Measurements from ENCODE around the gene MAP3K4. TPM values are rescaled to one million over a fixed set of nuclear protein-coding genes. Genes with fewer than 3 reads are reported as not detected.

The MAP3K4 gene
- total RNA-seq, 1 experiment from 2014 or later = 27.9 TPM

- TF ChIP-seq EZH2 (IDR thresholded peaks at IDR 0.05; ENCODE audit: low read length, unreplicated experiment) = no peak
- TF ChIP-seq EZH2phosphoT487 (IDR thresholded peaks at IDR 0.05; ENCODE audit: borderline replicate concordance, low read length) = no peak
- no peak for TF ChIP-seq CTCF (conservative IDR thresholded peaks at IDR 0.05; ENCODE audit: low read depth, low read length)
- Histone ChIP-seq H3K4me1 (ENCODE audit: insufficient read depth, low read length) (peaks cover 42% of the 10 kb centered on the region), H3K4me2 (ENCODE audit: low read length) (no peak overlapping the region), H3K27me3 (ENCODE audit: low read length) (no peaks in the 10 kb centered on the region), H4K20me1 (ENCODE audit: low read length) (no peaks in the 10 kb centered on the region), H3K79me2 (ENCODE audit: low read length) (no peaks in the 10 kb centered on the region), H2AFZ (ENCODE audit: low read length) (no peak overlapping the region), H3K9ac (ENCODE audit: low read length) (peak overlapping the region; percentile 17; the same call in 1 of the 2 replicates), H3K27ac (ENCODE audit: low read length) (peak overlapping the region; percentile 87), H3F3A (ENCODE audit: low read length, unreplicated experiment) (no peaks in the 10 kb centered on the region), H3K36me3 (ENCODE audit: low read depth, low read length) (no peaks in the 10 kb centered on the region), H3K4me3 (ENCODE audit: low read length) (no peak overlapping the region), H3K9me2 (replicated peaks; ENCODE audit: low read length) (no peaks in the 10 kb centered on the region), H3K9me3 (ENCODE audit: low read length) (no peaks in the 10 kb centered on the region)
- no TSS peak for BruUV-seq (replicated peaks)
- CTCF ChIA-PET = interaction anchor here (1.4 kb wide), 1 partner anchor 235 kb away, joined by 3 read pairs; no protein-coding TSS in a partner anchor
- intact Hi-C loops (cut with micrococcal nuclease) = loop anchor here (10.0 kb wide), 1 partner anchor 141 kb away; the partner anchor contains the start of gene MAP3K4
- ATAC-seq = no peak
- POLR2A ChIA-PET (ENCODE audit: unreplicated experiment) = no interaction called here
- DNase-seq = no peak
These were observed 144.4 kb downstream of the MAP3K4 start for GRCh38 chr6:161135695-161136591.

- Histone ChIP-seq H3K79me2 (ENCODE audit: low read length) (no peaks in the 10 kb centered on the region), H3K4me1 (ENCODE audit: insufficient read depth, low read length) (peaks cover 42% of the 10 kb centered on the region), H3K27ac (ENCODE audit: low read length) (no peak overlapping the region), H3K4me3 (ENCODE audit: low read length) (no peak overlapping the region), H3F3A (ENCODE audit: low read length, unreplicated experiment) (no peaks in the 10 kb centered on the region), H3K9ac (ENCODE audit: low read length) (no peak overlapping the region), H4K20me1 (ENCODE audit: low read length) (no peaks in the 10 kb centered on the region), H3K36me3 (ENCODE audit: low read depth, low read length) (no peaks in the 10 kb centered on the region), H3K27me3 (ENCODE audit: low read length) (no peaks in the 10 kb centered on the region), H3K9me2 (replicated peaks; ENCODE audit: low read length) (no peaks in the 10 kb centered on the region), H3K4me2 (ENCODE audit: low read length) (no peak overlapping the region), H2AFZ (ENCODE audit: low read length) (no peak overlapping the region), H3K9me3 (ENCODE audit: low read length) (no peaks in the 10 kb centered on the region)
- TF ChIP-seq EZH2 (IDR thresholded peaks at IDR 0.05; ENCODE audit: low read length, unreplicated experiment) = no peak
- TF ChIP-seq EZH2phosphoT487 (IDR thresholded peaks at IDR 0.05; ENCODE audit: borderline replicate concordance, low read length) = no peak
- no peak for TF ChIP-seq CTCF (conservative IDR thresholded peaks at IDR 0.05; ENCODE audit: low read depth, low read length)
- intact Hi-C loops (cut with micrococcal nuclease) = loop anchor here (10.0 kb wide), 1 partner anchor 142 kb away; the partner anchor contains the start of gene MAP3K4
- ChIA-PET POLR2A (ENCODE audit: unreplicated experiment) (no interaction called here), CTCF (no interaction called here)
- no TSS peak for BruUV-seq (replicated peaks)
- DNase-seq = no peak
- no peak for ATAC-seq
These were observed 145.1 kb downstream of the MAP3K4 start for GRCh38 chr6:161136655-161137054.

- H4K20me1 ChIP-seq (ENCODE audit: low read length) = no peaks in the 10 kb centered on the region
- POLR2A ChIA-PET (ENCODE audit: unreplicated experiment) = no interaction called here
- peaks cover 42% of the 10 kb centered on the region for H3K4me1 ChIP-seq (ENCODE audit: insufficient read depth, low read length)
- CTCF ChIA-PET = no interaction called here
- H3K4me2 ChIP-seq (ENCODE audit: low read length) = no peak overlapping the region
- TF ChIP-seq EZH2phosphoT487 (IDR thresholded peaks at IDR 0.05; ENCODE audit: borderline replicate concordance, low read length) (no peak), EZH2 (IDR thresholded peaks at IDR 0.05; ENCODE audit: low read length, unreplicated experiment) (no peak), CTCF (conservative IDR thresholded peaks at IDR 0.05; ENCODE audit: low read depth, low read length) (no peak)
- H3K9me3 ChIP-seq (ENCODE audit: low read length) = no peaks in the 10 kb centered on the region
- BruUV-seq (replicated peaks) = no TSS peak
- peak overlapping the region; percentile 86 for H3K27ac ChIP-seq (ENCODE audit: low read length)
- H2AFZ ChIP-seq (ENCODE audit: low read length) = no peak overlapping the region
- no peaks in the 10 kb centered on the region for H3K9me2 ChIP-seq (replicated peaks; ENCODE audit: low read length)
- no peaks in the 10 kb centered on the region for H3F3A ChIP-seq (ENCODE audit: low read length, unreplicated experiment)
- no peaks in the 10 kb centered on the region for H3K36me3 ChIP-seq (ENCODE audit: low read depth, low read length)
- H3K9ac ChIP-seq (ENCODE audit: low read length) = no peak overlapping the region; the same call in 1 of the 2 replicates
- no peaks in the 10 kb centered on the region for H3K27me3 ChIP-seq (ENCODE audit: low read length)
- H3K4me3 ChIP-seq (ENCODE audit: low read length) = no peak overlapping the region
- no peaks in the 10 kb centered on the region for H3K79me2 ChIP-seq (ENCODE audit: low read length)
- intact Hi-C loops (cut with micrococcal nuclease) = loop anchor here (10.0 kb wide), 1 partner anchor 143 kb away; the partner anchor contains the start of gene MAP3K4
- ATAC-seq (no peak), DNase-seq (no peak)
These were observed 145.8 kb downstream of the MAP3K4 start for GRCh38 chr6:161137320-161137719.
